PC-3 (cell line): ENCODE data around the gene CCL27.

ENCODE experiments used
- EZH2 ChIP-seq: fragments of 300-600 bp; sonication (generic); IDR thresholded peaks from one replicate; pipeline ENCODE4 v1.6.1; 2017; ENCODE audit warnings: antibody characterized with exemption, mild to moderate bottlenecking, low read length; ENCODE audit not compliant: unreplicated experiment
- TF ChIP-seq, protein P1 (sequence below): fragments of 300-600 bp; sonication (generic); conservative IDR thresholded peaks from 2 replicates; pipeline ENCODE4 v1.5.1; 2017; ENCODE audit warnings: antibody characterized with exemption, low read depth, mild to moderate bottlenecking, low read length

DNA sequence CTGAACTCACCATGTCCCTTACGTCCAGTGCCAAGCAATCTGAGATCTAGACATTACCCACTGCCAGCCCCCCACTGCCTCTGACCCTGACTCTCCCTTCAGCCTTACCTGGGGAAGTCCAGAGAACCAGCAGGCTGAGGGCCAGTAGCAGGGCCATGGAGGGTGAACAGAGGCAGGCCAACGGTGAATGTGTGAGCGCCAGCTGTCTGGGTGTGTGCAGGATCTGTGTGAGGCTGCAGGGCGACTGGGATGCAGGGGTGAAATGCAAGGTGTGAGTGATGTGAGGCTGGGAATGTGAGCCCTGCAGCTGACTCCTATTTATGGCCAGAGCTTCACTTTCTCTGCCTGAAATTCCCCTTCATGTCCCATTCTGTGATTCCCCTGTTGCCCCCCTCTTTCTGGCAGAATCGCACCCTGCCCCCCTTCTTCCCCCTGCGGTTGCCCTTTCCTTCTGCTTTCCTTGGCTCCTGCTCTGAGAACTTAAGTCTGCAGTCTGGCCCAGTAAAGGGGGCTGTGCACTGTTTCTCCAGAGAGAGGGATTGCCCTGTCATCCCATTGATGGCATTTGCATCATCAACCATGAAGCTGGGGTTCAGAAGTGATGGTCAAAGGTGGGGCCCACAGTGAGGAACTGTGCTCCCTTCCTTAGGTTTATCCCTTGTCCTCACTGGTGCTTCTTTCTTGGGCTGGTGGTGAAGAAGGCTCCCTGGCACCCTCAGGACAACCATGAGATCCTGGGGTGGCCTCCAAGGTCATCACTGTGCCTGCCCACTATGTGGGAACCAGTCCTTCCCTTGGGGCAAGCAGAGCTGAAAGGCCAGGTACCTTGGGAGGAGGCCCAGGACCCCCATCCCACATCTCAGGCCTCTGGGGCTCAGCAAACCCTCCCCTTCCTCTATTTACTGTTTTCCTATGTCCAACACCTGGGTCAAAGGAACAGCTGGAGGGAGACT, 28.8 kb upstream of the CCL27 start, which contains the start of gene CCL19:
- TF ChIP-seq, protein P1, sequence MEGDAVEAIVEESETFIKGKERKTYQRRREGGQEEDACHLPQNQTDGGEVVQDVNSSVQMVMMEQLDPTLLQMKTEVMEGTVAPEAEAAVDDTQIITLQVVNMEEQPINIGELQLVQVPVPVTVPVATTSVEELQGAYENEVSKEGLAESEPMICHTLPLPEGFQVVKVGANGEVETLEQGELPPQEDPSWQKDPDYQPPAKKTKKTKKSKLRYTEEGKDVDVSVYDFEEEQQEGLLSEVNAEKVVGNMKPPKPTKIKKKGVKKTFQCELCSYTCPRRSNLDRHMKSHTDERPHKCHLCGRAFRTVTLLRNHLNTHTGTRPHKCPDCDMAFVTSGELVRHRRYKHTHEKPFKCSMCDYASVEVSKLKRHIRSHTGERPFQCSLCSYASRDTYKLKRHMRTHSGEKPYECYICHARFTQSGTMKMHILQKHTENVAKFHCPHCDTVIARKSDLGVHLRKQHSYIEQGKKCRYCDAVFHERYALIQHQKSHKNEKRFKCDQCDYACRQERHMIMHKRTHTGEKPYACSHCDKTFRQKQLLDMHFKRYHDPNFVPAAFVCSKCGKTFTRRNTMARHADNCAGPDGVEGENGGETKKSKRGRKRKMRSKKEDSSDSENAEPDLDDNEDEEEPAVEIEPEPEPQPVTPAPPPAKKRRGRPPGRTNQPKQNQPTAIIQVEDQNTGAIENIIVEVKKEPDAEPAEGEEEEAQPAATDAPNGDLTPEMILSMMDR, result no peak
- no peak for TF ChIP-seq EZH2
